Stomach (tissue), 9 donors: ENCODE measurements around the gene PTCD3. TPM values are rescaled to one million over a fixed set of nuclear protein-coding genes. Genes with fewer than 3 reads are reported as not detected.

Experiments
- DNase-seq, 2 donors: peaks; one replicate each; pipeline versions ENCODE4 v3.0.0 to v3.0.0-alpha.2; 2013 to 2019
- H3K27ac ChIP-seq, 5 donors: fragments of 200-600 bp in 4 of 5; sonication (generic) in 4 of 5; one replicate each; pipeline ENCODE4 v1.5.1; 2013 to 2019; ENCODE audit warnings: mild to moderate bottlenecking in 1 of 5, moderate library complexity in 1 of 5
- H3K27me3 ChIP-seq, 3 donors: fragments of 200-600 bp; sonication (generic); one replicate each; pipeline ENCODE4 v1.5.1; 2017 to 2019; ENCODE audit warnings: mixed run types in 1 of 3
- H3K36me3 ChIP-seq, 4 donors: fragments of 200-600 bp; sonication (generic); 1 replicate in 3 of 4; 2 replicates in 1 of 4; pipeline ENCODE4 v1.5.1; 2016 to 2019
- H3K4me1 ChIP-seq, 4 donors: fragments of 200-600 bp; sonication (generic); one replicate each; pipeline ENCODE4 v1.5.1; 2016 to 2019
- H3K4me3 ChIP-seq, 4 donors: fragments of 200-600 bp; sonication (generic) in 3 of 4; one replicate each; pipeline ENCODE4 v1.5.1; 2016 to 2019; ENCODE audit warnings: mild to moderate bottlenecking in 1 of 4
- H3K9me3 ChIP-seq, 4 donors: fragments of 200-600 bp; sonication (generic); one replicate each; pipeline ENCODE4 v1.5.1; 2016 to 2019
- CTCF ChIP-seq, 7 experiments: fragments of 450-650 bp in 4 of 7; fragments of 200-600 bp in 3 of 7; sonication (generic) in 3 of 7; IDR thresholded peaks; one replicate each; pipeline ENCODE4 v1.5.1; 2016 to 2019; ENCODE audit warnings: antibody characterized with exemption in 7 of 7, control low read depth in 2 of 7, mild to moderate bottlenecking in 1 of 7
- EP300 ChIP-seq: sonication (generic); formaldehyde crosslinking; IDR thresholded peaks from one replicate; pipeline ENCODE4 v1.6.1; 2017; ENCODE audit warnings: antibody characterized with exemption
- POLR2A ChIP-seq, 4 donors: fragments of 450-650 bp; IDR thresholded peaks; one replicate each; pipeline ENCODE4 v1.6.1; 2016; ENCODE audit warnings: antibody characterized with exemption in 4 of 4, control low read depth in 2 of 4, mild to moderate bottlenecking in 1 of 4, moderate library complexity in 1 of 4
- POLR2AphosphoS5 ChIP-seq, 3 donors: sonication (generic); formaldehyde crosslinking; IDR thresholded peaks; one replicate each; pipeline ENCODE4 v1.6.1; 2016; ENCODE audit warnings: antibody characterized with exemption in 3 of 3
- WGBS, 5 donors: extraction: QIAGEN DNeasy Blood & Tissue Kit in 3 of 5; methylation state at CpG; one replicate each; pipeline versions ENCODE4 v1.1.5 to v1.1.7; 2013 to 2018; 5-methylcytosine and 5-hydroxymethylcytosine counted together
- intact Hi-C: fragments of 100-400 bp; cut with DNase I; formaldehyde crosslinking; loops from one replicate; pipeline ENCODE4 v1.15.1; 2023; ENCODE audit warnings: low total_unique reads
- polyA plus RNA-seq, 3 donors: library from polyadenylated mRNA; stranded (reverse); fragments of 200-250 nt; gene quantifications; one replicate each; pipeline ENCODE4 v1.2.3, GENCODE V29; 2013
- small RNA-seq, 4 donors: library from RNA; depleted of rRNA; stranded (forward); fragments of <200 nt; gene quantifications; one replicate each; pipeline ENCODE3, GENCODE V24; 2016
- total RNA-seq, 5 donors: library from RNA; depleted of rRNA; stranded (reverse); fragments of >200 nt; gene quantifications; one replicate each; pipeline versions ENCODE4 v1.1.0 to v1.2.3, GENCODE V29; 2014 to 2016
- donor health status: healthy with polysubstance abuse.
- donor health status: Bipolar disorder and iron deficiency.
- donor health status: healthy.

Gene PTCD3
- total and polyA plus RNA-seq, 8 donors, result 9.1 to 158 (median 25.2) TPM

- no peak overlapping the region for H3K4me3 ChIP-seq
- 44 to 64% (median 57%) methylated on average over 7 of the region's 7 CpGs for WGBS, 5 donors
- peaks cover 23 to 97% (median 72%) of the 10 kb centered on the region in 4 donors for H3K4me1 ChIP-seq
- intact Hi-C loops, result no loop called here
- H3K36me3 ChIP-seq, result peaks cover 0 to 10% (median 0%) of the 10 kb centered on the region in 4 donors
- no peaks in the 10 kb centered on the region for H3K27me3 ChIP-seq
- no peak for DNase-seq
- no peak overlapping the region for H3K27ac ChIP-seq
- H3K9me3 ChIP-seq, result no peaks in the 10 kb centered on the region
- TF ChIP-seq POLR2AphosphoS5 (IDR thresholded peaks at IDR 0.05) (no peak), POLR2A (IDR thresholded peaks at IDR 0.05) (no peak), EP300 (no peak), CTCF (IDR thresholded peaks at IDR 0.05) (no peak)
Observed at GRCh38 chr2:86189782-86190416, 83.9 kb downstream of the PTCD3 start.

Small RNAs within 50 kb of the gene (small RNA-seq; reads per million reads assigned to genes)
- gene RF00019 (0 reads per million in 4 donors), gene SNORD94 (12,730 to 22,963 (median 16,015) reads per million in 4 donors)

Other genes starting within 250 kb of the PTCD3 start
- 10 to 100 TPM in 4 of 5 donors, 1 to 10 TPM in 1; 7.6 to 84.2 (median 27.8) TPM for gene ST3GAL5, start 217.2 kb upstream of the PTCD3 start, total RNA-seq
- 10 to 100 TPM in 1 of 3 donors, 1 to 10 TPM in 2; 4.1 to 10.4 (median 5.2) TPM for gene ST3GAL5, start 217.2 kb upstream of the PTCD3 start, polyA plus RNA-seq
- gene POLR1A, start 349 bp upstream of the PTCD3 start, total RNA-seq, result 10 to 100 TPM in 3 of 5 donors, 1 to 10 TPM in 2; 4.7 to 36.2 (median 10.1) TPM
- 1 to 10 TPM; 1.4 to 2.6 (median 2.4) TPM for gene POLR1A, start 349 bp upstream of the PTCD3 start, polyA plus RNA-seq
- gene IMMT, start 89.2 kb downstream of the PTCD3 start, total RNA-seq, result 10 to 100 TPM; 30.1 to 94.5 (median 49.6) TPM
- gene IMMT, start 89.2 kb downstream of the PTCD3 start, polyA plus RNA-seq, result 10 to 100 TPM; 37.3 to 45.1 (median 37.5) TPM
- 10 to 100 TPM in 4 of 5 donors, 1 to 10 TPM in 1; 3.2 to 57.4 (median 17.4) TPM for gene MRPL35, start 93.2 kb downstream of the PTCD3 start, total RNA-seq
- gene MRPL35, start 93.2 kb downstream of the PTCD3 start, polyA plus RNA-seq, result 10 to 100 TPM; 28.0 to 43.8 (median 32.5) TPM
- gene REEP1, start 231.4 kb downstream of the PTCD3 start, total RNA-seq, result 10 to 100 TPM in 3 of 5 donors, 1 to 10 TPM in 1, not detected in 1; 6.4 to 29.9 (median 19.8) TPM
- gene REEP1, start 231.4 kb downstream of the PTCD3 start, polyA plus RNA-seq, result 1 to 10 TPM; 2.9 to 5.4 (median 3.0) TPM